Right cardiac atrium (tissue), 5 donors: ENCODE measurements around the gene NMT1. TPM values are rescaled to one million over a fixed set of nuclear protein-coding genes. Genes with fewer than 3 reads are reported as not detected.
A peak's percentile ranks its signal among the peaks of the same experiment; 100 is the strongest.

Experiments
- ATAC-seq, 2 donors: fragments of 200-7000 bp; cut with Tn5 transposase; one replicate each; pipeline versions ENCODE4 v1.8.0 to v1.9.1; 2020; ENCODE audit warnings: moderate library complexity in 2 of 2, mild to moderate bottlenecking in 1 of 2
- DNase-seq, 3 donors: peaks; one replicate each; pipeline ENCODE4 v3.0.0-alpha.2; 2020
- H3K27ac ChIP-seq: one replicate; pipeline ENCODE4 v1.5.1; 2013; ENCODE audit warnings: mild to moderate bottlenecking, low read length, control low read depth, moderate library complexity
- H3K27me3 ChIP-seq: one replicate; pipeline ENCODE4 v1.6.1; 2013; ENCODE audit not compliant: control insufficient read depth, insufficient read depth
- H3K4me1 ChIP-seq: one replicate; pipeline ENCODE4 v1.6.1; 2013; ENCODE audit warnings: low read length; ENCODE audit not compliant: control insufficient read depth, insufficient read depth
- H3K4me3 ChIP-seq: one replicate; pipeline ENCODE4 v1.5.1; 2013; ENCODE audit warnings: low read length, control low read depth
- H3K9me3 ChIP-seq: one replicate; pipeline ENCODE4 v1.6.1; 2013; ENCODE audit warnings: low read length; ENCODE audit not compliant: control insufficient read depth
- WGBS: extraction: QIAGEN DNeasy Blood & Tissue Kit; methylation state at CpG from one replicate; pipeline ENCODE4 v1.1.7; 2013; 5-methylcytosine and 5-hydroxymethylcytosine counted together
- intact Hi-C, 4 donors: fragments of 100-400 bp; cut with DNase I; formaldehyde crosslinking; loops; one replicate each; pipeline versions ENCODE4 v1.11.0 to v1.14.0; 2022 to 2023
- polyA plus RNA-seq: library from polyadenylated mRNA; stranded (reverse); fragments of 200-250 nt; gene quantifications from one replicate; pipeline ENCODE4 v1.2.3, GENCODE V29; 2013
- total RNA-seq, 4 donors: library from RNA; stranded (reverse); fragmentation: NEBNext Ultra II Directional; extraction: Animal tissue kit (Norgen Biotek cat#: 25700); gene quantifications; one replicate each; pipeline ENCODE4 v1.2.1, GENCODE V29; 2021
- donor health status: healthy with polysubstance abuse.
- donor health status: DM: no; HTN: yes; CAD: no.
- donor health status: DM: no; HTN: no; CAD: no.
- donor health status: DM: no; HTN: yes; CAD: no; lungs with severe emphysema.
- donor health status: DM: yes; HTN: yes; CAD: no.

NMT1 gene
- total and polyA plus RNA-seq, 5 donors = 33.4 to 105 (median 66.5) TPM

DNA sequence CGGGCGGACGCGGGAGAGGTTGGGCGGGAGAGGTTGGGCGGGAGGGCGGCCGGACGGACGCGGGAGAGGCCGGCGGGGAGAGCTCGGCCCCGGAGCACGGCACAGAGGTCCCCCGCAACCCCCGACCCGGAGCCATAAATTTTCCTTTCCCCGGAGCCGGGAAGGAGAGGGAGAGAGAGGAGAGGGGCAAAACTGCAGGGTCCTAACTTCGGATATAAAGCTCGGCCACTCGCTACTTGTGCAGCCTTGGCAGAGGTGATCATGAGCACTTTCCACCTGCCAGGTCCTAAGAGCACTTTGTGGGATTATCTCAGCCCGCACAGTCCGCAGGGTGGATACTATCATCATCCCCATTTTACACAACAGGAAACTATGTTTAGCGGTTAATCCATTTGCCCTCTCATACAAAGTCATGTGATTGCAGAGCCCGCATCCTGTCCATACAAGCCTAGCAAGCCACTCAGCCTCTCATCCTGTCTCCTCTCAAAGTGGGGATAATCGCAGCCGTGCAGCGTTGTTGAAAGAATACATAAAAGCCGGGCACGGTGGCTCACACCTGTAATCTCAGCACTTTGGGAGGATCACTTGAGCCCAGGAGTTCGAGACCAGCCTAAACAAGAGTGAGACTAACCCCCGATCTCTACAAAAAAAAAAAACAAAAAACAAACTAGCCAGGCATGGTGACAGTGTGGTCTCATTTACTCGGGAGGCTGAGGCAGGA is 8.9 kb upstream of the NMT1 start:
- Histone ChIP-seq H3K9me3 (no peaks in the 10 kb centered on the region), H3K27ac (peak overlapping the region; percentile 93), H3K4me3 (peak overlapping the region; percentile 86), H3K27me3 (no peaks in the 10 kb centered on the region), H3K4me1 (no peaks in the 10 kb centered on the region)
- intact Hi-C loops = no loop called here
- WGBS = 11% methylated on average over 34 of the region's 36 CpGs
- ATAC-seq (peak in 1 of 2 donors; percentile 58), DNase-seq (peak; percentile 64 to 85 (median 69))

DNA sequence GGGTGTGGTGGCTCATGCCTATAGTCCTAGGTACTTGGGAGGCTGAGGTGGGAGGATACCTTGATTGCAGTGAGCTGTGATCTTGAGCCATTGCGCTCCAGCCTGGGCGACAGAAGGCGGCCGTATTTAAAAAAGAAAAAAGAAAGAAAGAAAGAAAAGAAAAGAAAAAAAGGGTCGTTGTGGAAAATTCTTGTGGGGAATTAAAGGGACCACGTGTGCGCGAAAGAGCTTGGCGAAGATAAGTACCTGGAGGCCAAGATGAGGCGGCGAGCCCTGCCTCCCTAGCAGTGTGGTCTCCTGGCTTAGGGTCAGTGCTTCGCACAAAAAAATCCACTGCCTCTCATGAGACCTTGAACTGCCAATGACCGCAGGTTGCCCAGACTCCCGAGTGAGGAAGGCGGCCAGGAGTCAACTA is 728 bp upstream of the NMT1 start:
- intact Hi-C loops = no loop called here
- Histone ChIP-seq H3K27ac (peak overlapping the region; percentile 96), H3K4me1 (no peaks in the 10 kb centered on the region), H3K4me3 (peak overlapping the region; percentile 97), H3K9me3 (no peaks in the 10 kb centered on the region), H3K27me3 (no peaks in the 10 kb centered on the region)
- DNase-seq (no peak), ATAC-seq (peak in 1 of 2 donors; percentile 18)
- 10% methylated on average over 15 of the region's 15 CpGs for WGBS

DNA sequence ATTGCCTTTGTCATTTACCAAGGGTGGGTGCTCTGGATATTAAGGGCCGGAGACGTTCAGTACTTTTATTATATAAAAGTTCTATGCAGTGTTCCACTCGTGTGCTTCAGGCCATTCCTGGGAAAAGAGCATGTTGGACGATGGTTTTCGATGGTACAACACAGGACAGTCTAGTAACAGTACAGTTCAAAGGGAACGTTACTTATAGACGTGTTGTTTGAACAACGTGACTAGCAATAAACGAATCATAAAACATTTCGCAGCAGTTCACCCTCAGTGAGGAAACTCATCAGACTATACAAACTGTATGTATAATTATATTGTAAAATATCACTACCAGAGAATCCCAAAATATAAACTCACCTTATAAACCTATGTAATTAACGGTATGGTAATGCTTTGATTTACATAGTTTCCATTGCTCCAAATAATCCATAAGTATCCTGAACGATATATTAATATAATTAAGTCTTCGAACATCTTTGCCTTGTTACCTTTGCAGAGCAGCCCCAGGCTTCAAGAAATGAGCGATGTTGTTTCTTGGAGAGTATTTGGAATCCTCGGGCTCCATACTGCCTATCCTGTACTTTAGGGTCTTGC is 589 bp downstream of the NMT1 start:
- Histone ChIP-seq H3K9me3 (no peaks in the 10 kb centered on the region), H3K4me3 (peak overlapping the region; percentile 91), H3K27me3 (no peaks in the 10 kb centered on the region), H3K27ac (peak overlapping the region; percentile 43), H3K4me1 (peaks cover under 1% of the 10 kb centered on the region)
- WGBS = 12% methylated on average over 15 of the region's 15 CpGs
- DNase-seq = no peak
- no peak for ATAC-seq
- intact Hi-C loops = no loop called here

DNA sequence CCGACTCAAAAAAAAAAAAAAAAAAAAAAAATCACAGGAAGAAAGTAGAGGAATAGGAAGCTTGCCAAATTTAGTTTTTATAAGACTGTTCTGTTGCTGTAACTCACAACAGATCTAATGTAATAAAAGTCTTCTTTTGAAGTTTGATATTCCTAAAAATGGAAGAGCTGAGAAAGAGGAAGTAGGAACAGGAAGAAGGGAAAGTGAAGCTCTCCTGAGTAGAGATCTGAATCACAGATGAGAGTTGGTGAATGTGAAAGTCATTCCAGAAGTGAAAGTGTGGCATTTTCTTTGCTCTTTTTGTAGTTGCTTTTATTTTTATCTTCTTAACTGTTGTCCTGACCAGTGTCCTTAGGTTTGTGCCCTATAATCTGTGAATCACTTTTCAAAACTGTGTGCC is 2.1 kb downstream of the NMT1 start:
- Histone ChIP-seq H3K4me1 (peaks cover 2% of the 10 kb centered on the region), H3K4me3 (no peak overlapping the region), H3K27ac (no peak overlapping the region), H3K9me3 (no peaks in the 10 kb centered on the region), H3K27me3 (no peaks in the 10 kb centered on the region)
- WGBS = 14% methylated on average over 1 of the region's 1 CpG
- intact Hi-C loops = no loop called here
- ATAC-seq (no peak), DNase-seq (no peak)

DNA sequence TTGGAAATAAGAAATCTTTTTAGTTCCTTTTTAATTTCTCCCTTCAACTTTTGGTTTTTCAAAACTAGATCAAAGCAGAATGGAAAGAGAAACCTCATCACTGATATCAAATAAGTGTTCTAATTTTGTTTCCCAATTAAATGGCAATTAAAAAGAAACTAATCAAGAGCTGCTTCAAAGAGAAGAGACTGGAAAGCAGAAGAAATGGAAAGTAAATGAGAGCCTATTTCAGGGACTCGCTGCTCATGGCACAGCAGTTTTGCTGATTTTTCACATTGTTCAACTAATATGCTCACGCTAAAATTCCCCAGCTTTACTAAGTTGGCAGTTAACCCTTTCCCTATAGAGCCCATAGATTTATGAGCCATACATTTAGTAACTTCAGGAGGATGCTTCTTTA is 6.5 kb downstream of the NMT1 start:
- Histone ChIP-seq H3K9me3 (no peaks in the 10 kb centered on the region), H3K4me3 (no peak overlapping the region), H3K27ac (no peak overlapping the region), H3K27me3 (no peaks in the 10 kb centered on the region), H3K4me1 (peaks cover 2% of the 10 kb centered on the region)
- no peak for DNase-seq
- WGBS = 73% methylated on average over 2 of the region's 2 CpGs
- no peak for ATAC-seq
- intact Hi-C loops = no loop called here

DNA sequence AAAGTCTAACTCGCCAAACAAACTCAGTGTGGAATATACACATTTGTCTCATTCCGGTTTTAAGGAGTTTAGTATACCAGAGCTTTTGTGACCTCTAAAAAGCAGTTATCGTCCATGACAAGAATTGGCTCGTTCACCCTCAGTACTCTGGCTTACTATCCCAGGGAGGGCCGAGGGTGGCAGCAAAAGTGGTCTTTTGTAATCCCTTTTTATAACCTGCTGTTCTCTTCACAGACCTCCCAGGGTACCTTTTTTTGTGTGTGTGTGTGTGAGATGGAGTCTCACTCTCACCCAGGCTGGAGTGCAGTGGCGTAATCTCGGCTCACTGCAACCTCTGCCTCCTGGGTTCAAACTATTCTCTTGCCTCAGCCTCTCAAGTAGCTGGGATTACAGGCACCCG is 8.9 kb downstream of the NMT1 start:
- Histone ChIP-seq H3K4me3 (no peak overlapping the region), H3K27me3 (no peaks in the 10 kb centered on the region), H3K27ac (no peak overlapping the region), H3K4me1 (peaks cover 2% of the 10 kb centered on the region), H3K9me3 (no peaks in the 10 kb centered on the region)
- no peak for DNase-seq
- no peak for ATAC-seq
- 81% methylated on average over 8 of the region's 8 CpGs for WGBS
- intact Hi-C loops = no loop called here

DNA sequence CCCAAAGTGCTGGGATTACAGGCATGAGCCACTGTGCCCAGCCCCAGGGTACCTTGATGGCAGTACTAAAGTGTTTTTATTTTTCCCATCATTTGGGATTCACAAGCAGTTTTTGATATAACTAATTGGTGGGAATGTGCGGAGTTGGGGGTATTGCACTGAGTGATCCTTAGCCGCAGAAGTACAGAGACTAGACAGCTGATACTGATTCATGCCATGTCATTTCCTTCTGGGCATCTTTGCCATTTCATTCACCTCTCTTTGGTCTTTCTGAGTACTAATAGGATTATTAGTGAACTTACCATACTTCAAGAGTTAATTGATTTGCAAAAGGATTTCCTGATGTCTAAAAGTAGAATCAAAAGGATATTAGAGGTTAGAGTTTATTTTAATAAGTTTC is 9.7 kb downstream of the NMT1 start:
- 94% methylated on average over 2 of the region's 2 CpGs for WGBS
- H3K9me3 ChIP-seq = no peaks in the 10 kb centered on the region
- H3K27ac ChIP-seq = no peak overlapping the region
- no peak overlapping the region for H3K4me3 ChIP-seq
- intact Hi-C loops = no loop called here
- no peak for DNase-seq
- no peak for ATAC-seq
- H3K4me1 ChIP-seq = peaks cover 2% of the 10 kb centered on the region
- H3K27me3 ChIP-seq = no peaks in the 10 kb centered on the region

DNA sequence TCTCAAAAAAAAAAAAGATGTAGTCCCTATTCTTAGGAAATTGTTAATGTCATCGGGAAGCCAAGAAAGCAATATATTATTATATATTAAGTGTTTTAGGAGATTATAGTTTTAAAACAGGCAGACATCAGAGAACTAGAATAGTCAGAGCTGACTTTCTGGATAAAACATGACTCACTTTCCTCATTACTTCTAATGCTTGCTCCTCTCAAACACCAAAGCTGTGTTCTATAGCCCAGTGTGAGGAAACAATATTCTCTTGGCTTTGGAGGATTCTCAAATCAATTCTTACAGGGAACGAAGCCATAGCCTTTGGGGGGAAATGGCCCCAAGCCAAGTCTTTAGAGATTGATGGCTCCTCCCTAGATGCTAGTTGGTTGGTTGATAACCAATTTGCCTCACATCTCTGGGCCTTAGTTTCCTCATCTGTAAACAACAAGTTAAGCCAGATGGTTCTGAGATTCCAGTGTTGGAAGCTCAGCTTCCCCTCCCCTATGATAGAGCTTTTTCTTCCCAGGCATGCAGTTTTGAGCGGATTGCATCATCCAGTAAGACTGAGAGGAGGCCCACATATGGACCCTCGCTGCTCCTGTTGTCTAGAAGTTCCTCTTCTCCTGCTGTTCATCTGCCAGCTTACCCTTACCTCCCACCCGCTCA is 12.4 kb downstream of the NMT1 start:
- DNase-seq (peak in 1 of 3 donors; percentile 43), ATAC-seq (peak; percentile 78 to 79)
- Histone ChIP-seq H3K27me3 (no peaks in the 10 kb centered on the region), H3K27ac (peak overlapping the region; percentile 17), H3K9me3 (no peaks in the 10 kb centered on the region), H3K4me3 (no peak overlapping the region), H3K4me1 (no peaks in the 10 kb centered on the region)
- whole genome bisulfite sequencing = 64% methylated on average over 5 of the region's 5 CpGs
- intact Hi-C loops = no loop called here

DNA sequence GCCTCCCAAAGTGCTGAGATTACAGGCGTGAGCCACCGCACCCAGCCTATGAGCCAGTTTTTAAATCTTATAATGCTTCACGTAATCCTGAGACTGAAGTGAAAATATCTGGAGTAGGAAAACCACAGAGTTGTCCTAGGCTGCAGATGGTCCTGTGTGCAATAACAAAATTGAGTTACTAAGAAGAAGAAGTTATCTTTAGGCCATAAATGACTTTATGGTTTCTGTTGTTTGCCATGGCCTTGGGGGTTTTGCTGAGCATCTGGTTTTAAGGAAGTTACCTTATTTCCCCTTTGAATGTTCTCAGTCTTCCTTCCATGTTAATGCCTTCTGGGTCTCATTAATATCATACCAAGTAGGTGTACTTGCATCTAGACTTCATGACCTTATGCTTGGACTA is 16.5 kb downstream of the NMT1 start:
- WGBS = 87% methylated on average over 3 of the region's 3 CpGs
- Histone ChIP-seq H3K27ac (no peak overlapping the region), H3K4me3 (no peak overlapping the region), H3K27me3 (no peaks in the 10 kb centered on the region), H3K9me3 (no peaks in the 10 kb centered on the region), H3K4me1 (no peaks in the 10 kb centered on the region)
- intact Hi-C loops = no loop called here
- ATAC-seq (no peak), DNase-seq (no peak)

DNA sequence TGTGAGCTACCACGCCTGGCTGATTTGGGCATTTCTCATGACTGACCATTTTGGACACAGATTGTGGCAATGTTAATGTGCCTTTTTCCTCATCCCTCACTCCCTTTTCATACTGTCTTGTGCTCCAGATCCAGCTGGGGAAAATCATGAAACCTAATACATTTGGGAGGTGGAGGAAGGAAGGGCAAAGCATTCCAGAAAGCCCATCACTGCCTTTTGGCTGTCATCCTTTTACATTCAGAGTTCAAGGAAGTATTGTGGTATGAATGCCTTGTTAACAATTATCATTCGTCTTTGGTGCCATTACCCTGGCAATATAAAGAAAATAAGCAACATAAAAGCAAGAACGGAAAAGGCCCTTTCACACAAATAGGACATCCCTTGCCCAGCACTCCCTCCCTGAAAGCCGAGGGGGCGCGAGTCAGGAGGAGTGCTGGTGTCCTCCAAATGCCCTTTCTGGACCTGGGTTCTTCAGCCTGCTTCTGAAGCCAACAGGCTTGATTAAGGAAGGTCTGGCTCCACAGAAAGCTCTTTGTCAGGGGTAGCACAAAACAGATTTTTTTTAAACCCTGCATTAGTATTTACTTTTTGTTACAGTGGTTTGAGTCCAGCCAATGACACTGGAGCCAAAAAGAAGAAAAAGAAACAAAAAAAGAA is 20.1 kb downstream of the NMT1 start:
- Histone ChIP-seq H3K4me3 (no peak overlapping the region), H3K4me1 (no peaks in the 10 kb centered on the region), H3K27ac (no peak overlapping the region), H3K9me3 (no peaks in the 10 kb centered on the region), H3K27me3 (no peaks in the 10 kb centered on the region)
- 70% methylated on average over 6 of the region's 6 CpGs for WGBS
- ATAC-seq (no peak), DNase-seq (no peak)
- intact Hi-C loops = no loop called here

DNA sequence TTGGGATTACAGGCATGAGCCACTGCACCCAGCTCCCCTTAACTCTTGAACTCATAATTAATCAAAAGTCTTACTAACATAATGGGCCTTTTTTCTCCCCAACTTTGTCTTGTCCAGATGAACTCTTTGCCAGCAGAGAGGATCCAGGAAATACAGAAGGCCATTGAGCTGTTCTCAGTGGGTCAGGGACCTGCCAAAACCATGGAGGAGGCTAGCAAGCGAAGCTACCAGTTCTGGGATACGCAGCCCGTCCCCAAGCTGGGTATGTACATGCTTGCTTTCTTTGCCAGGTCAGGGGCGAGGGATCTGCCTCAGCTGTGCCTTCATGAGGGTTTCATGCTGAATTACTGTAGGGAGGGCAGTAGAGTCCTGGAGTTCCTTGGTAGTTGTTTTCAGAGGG is 25.3 kb downstream of the NMT1 start:
- Histone ChIP-seq H3K27ac (no peak overlapping the region), H3K9me3 (no peaks in the 10 kb centered on the region), H3K4me1 (peaks cover 2% of the 10 kb centered on the region), H3K4me3 (no peak overlapping the region), H3K27me3 (no peaks in the 10 kb centered on the region)
- WGBS = 90% methylated on average over 4 of the region's 4 CpGs
- intact Hi-C loops = no loop called here
- DNase-seq = no peak
- no peak for ATAC-seq
